AG08395 (cell line): ENCODE results near the gene SMLR1.
A peak's percentile ranks its signal among the peaks of the same experiment; 100 is the strongest.
"Not testable (repeated sequence)": the region's sequence is repeated elsewhere in the genome, so short reads cannot be mapped to it uniquely, and the experiment has no call there.

ENCODE experiments used
- DNase-seq: peaks from one replicate; pipeline ENCODE4 v3.0.0; 2012; ENCODE audit warnings: mixed read lengths, low spot score

Gene SMLR1

GRCh38 chr6:130827247-130828149, at the start of gene SMLR1:
Gene SMLR1, plus strand, starts transcription at chr6:130827406. Its CDS starts 8 bp downstream, at chr6:130827414.
- no peak for DNase-seq

DNA sequence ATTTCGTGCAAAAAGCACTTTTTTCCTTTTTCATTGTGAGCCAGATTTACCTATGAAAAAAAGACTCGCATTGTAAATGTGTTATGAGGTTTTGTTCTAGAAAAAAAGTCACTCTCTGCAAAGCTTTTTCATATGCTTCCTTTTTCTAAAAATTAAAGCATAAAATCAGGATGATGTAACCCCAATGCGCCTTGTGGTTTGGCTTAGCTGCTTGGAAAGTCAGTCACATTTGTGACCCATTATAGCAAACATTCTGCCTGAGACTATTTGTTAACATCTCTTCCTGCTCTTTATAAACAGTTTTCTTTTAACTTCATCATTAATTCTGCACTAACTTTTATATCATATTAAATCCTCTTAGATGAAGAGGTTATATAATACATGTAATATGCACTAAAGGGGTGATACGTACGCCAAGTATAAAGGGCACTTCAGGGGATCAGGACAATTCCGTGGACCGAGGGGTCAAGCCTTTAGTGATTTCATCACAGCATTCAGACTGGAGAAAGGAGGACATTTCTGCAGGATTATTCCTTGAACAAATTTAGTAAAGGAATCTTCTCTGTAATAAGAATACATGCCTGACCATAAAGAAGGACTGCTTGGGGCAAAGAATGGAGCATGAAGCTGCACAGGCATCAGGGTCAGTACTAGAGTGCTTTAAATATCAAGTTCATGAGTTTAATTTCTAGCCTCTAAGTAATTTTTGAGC, 48.1 kb upstream of the SMLR1 start:
- DNase-seq: peak; percentile 78

GRCh38 chr6:130779658-130780033, 47.6 kb upstream of the SMLR1 start:
- no peak for DNase-seq

DNA sequence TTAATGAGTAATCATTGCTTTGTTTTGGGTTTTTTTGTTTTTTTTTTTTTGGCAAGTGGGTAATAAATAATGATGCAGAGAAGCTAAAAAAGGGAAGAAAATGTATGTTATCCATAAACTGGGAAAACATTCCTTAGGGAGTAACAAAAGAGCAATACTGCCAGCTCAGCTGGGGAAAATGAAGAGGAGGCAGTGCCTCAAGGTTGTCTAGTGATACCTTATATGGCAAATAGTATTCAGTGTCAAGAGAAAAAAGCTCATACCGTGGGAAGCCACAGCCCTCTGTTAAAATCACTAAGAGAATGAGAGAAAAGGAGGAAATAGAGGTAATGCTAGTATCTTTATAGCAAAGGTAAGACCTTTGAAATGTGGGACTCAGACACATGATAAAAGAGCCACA, 47.1 kb upstream of the SMLR1 start:
- DNase-seq: no peak

DNA sequence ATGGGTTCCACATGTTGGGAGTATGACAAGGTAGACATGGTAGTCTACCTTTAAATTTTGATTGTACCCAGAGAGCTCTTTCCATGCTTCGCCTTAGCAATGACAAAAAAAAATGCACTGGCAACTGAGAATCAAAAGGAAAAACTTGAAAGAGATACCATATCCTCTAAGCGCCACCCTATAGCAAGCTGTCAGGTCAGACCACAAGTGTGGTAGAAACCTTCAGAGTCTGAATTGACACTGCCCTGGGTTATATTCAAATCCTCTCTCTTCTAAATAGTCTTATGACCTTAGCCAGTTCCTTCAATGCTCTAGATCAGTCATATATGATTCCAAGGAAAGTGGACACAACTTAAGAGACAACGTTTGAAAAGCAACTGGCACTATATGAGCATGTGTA, 45.6 kb upstream of the SMLR1 start:
- DNase-seq: no peak

GRCh38 chr6:130783416-130784107, 43.6 kb upstream of the SMLR1 start:
- no peak for DNase-seq

DNA sequence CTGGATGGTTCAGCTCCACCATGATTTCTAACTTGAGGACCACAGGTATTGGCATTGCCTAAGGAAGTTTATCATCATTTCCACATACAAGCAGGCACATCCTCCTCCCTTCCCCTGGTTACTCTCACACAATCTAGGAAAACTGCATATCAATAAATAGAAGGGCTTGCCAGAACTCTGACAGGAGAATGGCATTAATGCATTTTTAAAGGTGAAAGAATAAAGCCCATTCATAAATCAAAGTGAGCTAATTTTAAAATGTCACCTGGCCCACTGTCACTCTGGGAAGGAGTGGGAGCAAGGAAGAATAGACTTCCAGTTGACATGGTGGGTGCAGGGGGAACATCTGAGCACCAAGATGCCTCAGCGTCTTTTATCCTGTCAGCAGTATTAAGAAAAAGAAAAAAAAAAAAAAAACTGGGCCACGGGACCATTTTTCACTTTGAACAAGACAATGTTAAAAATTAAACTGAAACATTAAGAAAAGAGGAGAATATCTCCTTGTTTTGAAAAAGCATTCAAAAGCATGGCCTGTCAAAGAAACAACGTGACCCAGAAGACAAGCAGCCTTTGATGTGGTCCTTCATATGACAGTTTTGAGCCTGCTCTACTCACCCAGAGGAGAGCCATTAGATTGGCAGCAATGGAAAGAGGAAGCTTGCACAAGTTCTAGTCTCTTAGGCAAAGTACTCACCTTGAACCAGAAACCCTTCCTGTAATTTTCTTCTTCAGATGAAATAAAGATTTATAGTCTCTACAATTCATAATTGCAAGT, 39.3 kb upstream of the SMLR1 start:
- DNase-seq: no peak

- DNase-seq: no peak
These were observed 38.3 kb upstream of the SMLR1 start for GRCh38 chr6:130788954-130789353.

DNA sequence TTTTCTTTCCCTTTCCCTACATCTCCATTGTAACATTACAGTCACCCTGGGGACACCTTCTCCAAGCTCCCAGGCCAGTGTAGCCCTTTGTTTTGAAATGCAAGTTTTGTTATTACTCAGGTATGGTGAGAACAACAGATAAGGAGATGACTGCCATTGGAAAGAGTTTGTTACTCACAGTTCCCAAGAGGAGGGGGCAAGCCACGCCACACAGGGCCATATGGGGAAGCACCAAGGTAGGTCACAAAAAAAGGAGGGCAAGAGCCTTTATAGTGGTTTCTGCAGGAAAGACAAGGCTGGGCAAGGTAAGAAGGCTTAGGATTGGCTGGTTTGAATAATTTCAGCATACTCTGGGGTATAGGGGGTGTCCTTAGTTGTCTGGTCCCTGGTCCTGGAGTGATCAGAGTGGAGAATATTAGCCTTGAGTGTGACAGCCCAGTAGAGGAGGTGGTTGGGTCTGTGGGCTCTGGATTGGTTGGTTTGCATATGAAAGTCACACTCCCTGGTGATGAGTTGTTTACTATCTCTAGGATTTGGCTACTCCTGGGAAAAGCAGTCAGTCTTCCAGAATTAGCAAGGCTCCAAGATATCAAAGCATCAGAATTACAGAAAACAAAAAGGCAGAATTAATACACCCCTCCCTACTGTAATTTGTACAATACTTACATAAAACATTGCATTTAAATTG, 33.1 kb upstream of the SMLR1 start:
- no peak for DNase-seq

GRCh38 chr6:130794738-130795137, 32.5 kb upstream of the SMLR1 start:
- DNase-seq: no peak

DNA sequence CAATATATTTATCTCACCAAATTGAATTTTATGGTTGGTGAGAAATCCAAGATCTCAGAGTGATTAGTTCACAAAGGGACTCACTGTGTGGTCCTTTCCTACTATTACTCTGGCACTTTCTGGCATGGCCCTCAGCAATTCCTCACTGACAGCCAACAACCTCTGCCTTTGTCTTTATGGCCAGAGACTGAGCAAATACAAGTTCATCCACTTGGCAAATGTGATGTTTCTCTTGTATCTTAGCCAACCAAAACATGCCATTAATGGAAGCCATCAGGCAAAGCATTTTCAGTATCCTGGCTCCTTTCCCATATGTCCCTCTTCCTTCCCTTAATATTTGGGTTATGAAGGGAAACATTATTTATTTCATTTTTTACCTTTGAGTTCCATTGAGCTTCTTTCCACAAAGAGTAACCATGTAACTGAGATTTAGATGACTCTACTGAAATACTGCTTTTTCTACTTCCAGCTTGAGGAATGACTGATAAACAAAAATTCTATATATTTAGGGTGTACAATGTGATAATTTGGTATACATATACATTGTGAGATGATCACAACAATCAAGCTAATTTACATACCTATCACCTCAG, 30.8 kb upstream of the SMLR1 start:
- peak; percentile 59 for DNase-seq

DNA sequence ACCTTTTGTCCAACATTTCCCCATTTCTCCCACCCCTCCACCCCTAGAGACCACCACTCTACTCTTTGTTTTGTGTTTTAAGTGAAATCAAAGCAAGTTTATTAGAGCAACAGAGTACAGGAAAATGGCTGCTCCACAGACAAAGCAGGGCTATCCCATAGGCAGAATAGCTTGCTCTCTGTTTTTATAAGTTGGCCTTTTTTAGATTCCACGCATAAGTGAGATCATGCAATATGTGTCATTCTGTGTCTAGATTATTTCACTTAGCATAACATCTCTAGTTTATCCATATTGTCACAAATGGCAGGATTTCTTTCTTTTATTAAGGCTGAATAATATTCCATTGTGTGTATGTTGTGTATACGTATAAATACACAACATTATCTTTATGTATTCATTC, 30.1 kb upstream of the SMLR1 start:
- DNase-seq: no peak

- DNase-seq: not testable (repeated sequence)
These were observed 25.8 kb upstream of the SMLR1 start for GRCh38 chr6:130801368-130801767.

- peak; percentile 33 for DNase-seq
These were observed 16.7 kb upstream of the SMLR1 start for GRCh38 chr6:130810307-130811030.

- DNase-seq: no peak
These were observed 15.3 kb upstream of the SMLR1 start for GRCh38 chr6:130811932-130812331.

- DNase-seq: no peak
These were observed 12.7 kb upstream of the SMLR1 start for GRCh38 chr6:130814506-130814905.

DNA sequence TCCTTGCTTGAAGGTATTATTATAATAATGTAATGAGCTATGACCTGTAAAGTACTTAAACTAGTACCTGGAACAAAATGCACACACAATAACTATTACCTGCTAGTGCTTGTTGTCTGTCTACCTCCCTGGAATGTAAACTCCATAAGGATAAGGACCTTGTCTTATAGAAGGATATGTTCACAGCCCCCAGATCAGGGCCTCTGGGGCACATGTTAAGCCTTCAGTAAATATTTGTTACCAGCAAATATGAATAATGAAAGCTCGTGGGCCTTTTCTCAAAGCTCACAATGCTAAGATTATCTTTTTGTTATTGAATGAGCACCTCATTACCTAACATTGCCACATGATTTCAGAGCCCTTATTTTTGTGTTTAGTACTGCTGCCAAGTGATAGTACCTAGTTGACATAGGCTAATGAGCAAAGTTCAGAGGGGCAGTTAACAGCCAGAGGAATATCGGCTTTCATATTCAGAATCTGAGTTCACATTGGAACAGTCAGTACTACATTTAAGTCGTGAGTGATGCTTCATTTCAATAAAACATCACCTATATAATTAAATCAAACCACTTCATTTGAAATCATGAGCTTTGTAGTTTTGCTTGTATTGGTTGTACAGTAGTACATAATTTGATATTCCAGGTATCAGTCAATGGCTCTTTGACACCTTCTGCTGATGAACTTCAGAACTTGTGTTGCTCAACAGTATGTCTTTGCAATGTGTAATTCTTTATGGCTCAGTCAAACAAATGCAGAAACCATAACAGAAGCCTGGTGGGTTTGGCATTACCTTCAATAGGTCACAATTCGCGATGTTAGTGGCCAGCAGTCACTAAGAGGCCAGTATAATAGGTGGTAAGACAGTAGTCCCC, 11.8 kb upstream of the SMLR1 start:
- DNase-seq: no peak

DNA sequence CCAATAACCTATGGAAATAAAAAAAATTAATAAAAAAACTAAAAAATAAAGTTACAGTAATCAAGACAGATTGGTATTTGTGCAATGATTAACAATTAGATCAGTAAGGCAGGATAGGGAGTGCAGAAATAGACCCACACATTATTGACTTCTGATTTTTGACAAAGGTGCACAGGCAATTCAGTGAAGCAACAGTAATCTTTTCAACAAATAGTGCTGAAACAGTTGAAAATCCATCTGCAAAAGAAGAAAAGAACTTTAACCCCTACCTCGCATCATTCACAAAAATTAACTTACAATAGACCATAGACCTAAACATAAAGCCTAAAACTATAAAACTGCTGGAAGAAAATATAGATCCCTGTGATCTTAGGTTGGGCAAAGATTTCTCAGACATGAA, 4.5 kb upstream of the SMLR1 start:
- DNase-seq: no peak

DNA sequence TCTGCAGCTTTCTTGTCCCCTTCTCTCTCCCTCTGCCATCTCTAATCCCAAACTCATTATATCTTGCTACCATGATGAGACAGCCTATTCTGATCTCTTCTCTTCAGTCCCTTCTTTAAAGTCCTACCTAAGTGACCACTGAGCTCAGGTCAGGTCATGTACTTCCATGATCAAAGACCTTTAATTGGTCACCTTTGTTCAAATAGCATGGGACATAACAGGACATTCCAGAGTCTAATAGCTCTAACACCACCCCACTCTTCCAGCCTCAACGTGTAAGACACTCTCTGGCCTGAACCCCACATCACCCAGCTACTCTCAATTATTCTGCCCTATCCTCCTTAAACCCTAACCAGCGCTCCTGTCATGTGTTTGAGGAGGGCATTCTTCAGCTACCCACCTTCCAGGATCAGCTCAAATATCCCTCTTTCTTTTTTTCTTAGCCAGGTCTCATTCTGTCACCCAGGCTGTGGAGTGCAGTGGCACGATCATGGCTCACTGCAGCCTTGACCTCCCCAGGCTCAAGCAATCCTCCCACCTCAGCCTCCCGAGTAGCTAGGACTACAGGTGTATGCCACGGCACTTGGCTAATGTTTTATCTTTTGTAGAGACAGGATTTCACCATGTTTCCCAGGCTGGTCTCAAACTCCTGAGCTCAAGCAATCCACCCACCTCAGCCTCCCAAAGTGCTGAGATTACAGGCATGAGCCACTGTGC, 2.1 kb upstream of the SMLR1 start:
- DNase-seq: no peak
